ENCODE measurements around the gene CDC42BPA. TPM values are rescaled to one million over a fixed set of nuclear protein-coding genes. Genes with fewer than 3 reads are reported as not detected.

The CDC42BPA gene
- total RNA-seq, 3 donors from 2014 or later = 39.8 to 54.7 (median 46.7) TPM

- Histone ChIP-seq H3K4me3 (no peak overlapping the region), H3K27ac (no peak overlapping the region), H3K4me1 (no peaks in the 10 kb centered on the region), H3K27me3 (no peaks in the 10 kb centered on the region), H3K9me3 (no peaks in the 10 kb centered on the region), H3K36me3 (no peaks in the 10 kb centered on the region)
- TF ChIP-seq POLR2AphosphoS5 (IDR thresholded peaks at IDR 0.05) = no peak
- TF ChIP-seq POLR2A (IDR thresholded peaks at IDR 0.05) = no peak
- TF ChIP-seq CTCF (IDR thresholded peaks at IDR 0.05) = no peak
- no peak for DNase-seq (ENCODE audit: low spot score in 2 of 2)
- intact Hi-C loops (cut with DNase I; ENCODE audit: low total_unique reads) = no loop called here
These were observed 4.1 kb upstream of the CDC42BPA start for GRCh38 chr1:227322376-227322775.

- Histone ChIP-seq H3K27ac (no peak overlapping the region), H3K4me1 (no peaks in the 10 kb centered on the region), H3K4me3 (no peak overlapping the region), H3K9me3 (no peaks in the 10 kb centered on the region), H3K36me3 (no peaks in the 10 kb centered on the region), H3K27me3 (no peaks in the 10 kb centered on the region)
- DNase-seq (ENCODE audit: low spot score in 2 of 2) = no peak
- intact Hi-C loops (cut with DNase I; ENCODE audit: low total_unique reads) = no loop called here
- no peak for TF ChIP-seq POLR2AphosphoS5 (IDR thresholded peaks at IDR 0.05)
- TF ChIP-seq CTCF (IDR thresholded peaks at IDR 0.05) = no peak
- TF ChIP-seq POLR2A (IDR thresholded peaks at IDR 0.05) = no peak
These were observed 2.7 kb upstream of the CDC42BPA start for GRCh38 chr1:227321035-227321434.

- no peak for DNase-seq (ENCODE audit: low spot score in 2 of 2)
- Histone ChIP-seq H3K27me3 (no peaks in the 10 kb centered on the region), H3K4me1 (no peaks in the 10 kb centered on the region), H3K36me3 (no peaks in the 10 kb centered on the region), H3K27ac (no peak overlapping the region), H3K4me3 (no peak overlapping the region), H3K9me3 (no peaks in the 10 kb centered on the region)
- TF ChIP-seq POLR2A (IDR thresholded peaks at IDR 0.05) (no peak), CTCF (IDR thresholded peaks at IDR 0.05) (no peak), POLR2AphosphoS5 (IDR thresholded peaks at IDR 0.05) (no peak)
- intact Hi-C loops (cut with DNase I; ENCODE audit: low total_unique reads) = no loop called here
These were observed 2.2 kb upstream of the CDC42BPA start for GRCh38 chr1:227320476-227320875.

- Histone ChIP-seq H3K4me1 (no peaks in the 10 kb centered on the region), H3K36me3 (no peaks in the 10 kb centered on the region), H3K27me3 (no peaks in the 10 kb centered on the region), H3K9me3 (no peaks in the 10 kb centered on the region), H3K4me3 (peak overlapping the region; percentile 72 to 97 (median 93)), H3K27ac (peak overlapping the region; percentile 88 to 99)
- intact Hi-C loops (cut with DNase I; ENCODE audit: low total_unique reads) = loop anchor here (5.0 kb wide), 1 partner anchor 228 kb away; no protein-coding TSS in a partner anchor
- TF ChIP-seq CTCF (IDR thresholded peaks at IDR 0.05) = no peak
- peak in 2 of 3 donors; percentile 18 to 21 for TF ChIP-seq POLR2AphosphoS5 (IDR thresholded peaks at IDR 0.05)
- no peak for TF ChIP-seq POLR2A (IDR thresholded peaks at IDR 0.05)
- DNase-seq (ENCODE audit: low spot score in 2 of 2) = peak; percentile 59 to 71
These were observed 738 bp upstream of the CDC42BPA start for GRCh38 chr1:227318853-227319607.

- H3K4me3 ChIP-seq = peak overlapping the region; percentile 72 to 97 (median 93)
- peak in 1 of 2 donors; percentile 31 for DNase-seq (ENCODE audit: low spot score in 2 of 2)
- H3K27me3 ChIP-seq = no peaks in the 10 kb centered on the region
- H3K27ac ChIP-seq = peak overlapping the region; percentile 88 to 99
- H3K9me3 ChIP-seq = no peaks in the 10 kb centered on the region
- H3K36me3 ChIP-seq = no peaks in the 10 kb centered on the region
- intact Hi-C loops (cut with DNase I; ENCODE audit: low total_unique reads) = loop anchor here (5.0 kb wide), 1 partner anchor 230 kb away; no protein-coding TSS in a partner anchor
- no peaks in the 10 kb centered on the region for H3K4me1 ChIP-seq
- TF ChIP-seq POLR2A (IDR thresholded peaks at IDR 0.05) (no peak), POLR2AphosphoS5 (IDR thresholded peaks at IDR 0.05) (peak in 1 of 3 donors; percentile 14), CTCF (IDR thresholded peaks at IDR 0.05) (peak in 2 of 3 donors; percentile 40 to 41)
These were observed 723 bp downstream of the CDC42BPA start for GRCh38 chr1:227317523-227318015.
